C4-2B (cell line): Measurements from ENCODE around the gene DCHS1.
"Not testable (repeated sequence)": the region's sequence is repeated elsewhere in the genome, so short reads cannot be mapped to it uniquely, and the experiment has no call there.

Source experiments
- CTCF ChIP-seq: fragments of 450-650 bp; conservative IDR thresholded peaks from 2 replicates; pipeline ENCODE4 v1.5.1; 2017; ENCODE audit warnings: mild to moderate bottlenecking
- ZFX ChIP-seq: fragments of 450-650 bp; IDR thresholded peaks from 2 replicates; pipeline ENCODE4 v1.6.1; 2017

GRCh38 chr11:6690431-6691132 is 35.0 kb upstream of the DCHS1 start:
- TF ChIP-seq CTCF, ZFX: not testable (repeated sequence)
